ENCODE data around the gene RPS27. TPM values are rescaled to one million over a fixed set of nuclear protein-coding genes. Genes with fewer than 3 reads are reported as not detected.
"Not testable (repeated sequence)": the region's sequence is repeated elsewhere in the genome, so short reads cannot be mapped to it uniquely, and the experiment has no call there.

The RPS27 gene
- polyA plus RNA-seq, 3 donors = 4,186 to 7,443 (median 4,309) TPM

DNA sequence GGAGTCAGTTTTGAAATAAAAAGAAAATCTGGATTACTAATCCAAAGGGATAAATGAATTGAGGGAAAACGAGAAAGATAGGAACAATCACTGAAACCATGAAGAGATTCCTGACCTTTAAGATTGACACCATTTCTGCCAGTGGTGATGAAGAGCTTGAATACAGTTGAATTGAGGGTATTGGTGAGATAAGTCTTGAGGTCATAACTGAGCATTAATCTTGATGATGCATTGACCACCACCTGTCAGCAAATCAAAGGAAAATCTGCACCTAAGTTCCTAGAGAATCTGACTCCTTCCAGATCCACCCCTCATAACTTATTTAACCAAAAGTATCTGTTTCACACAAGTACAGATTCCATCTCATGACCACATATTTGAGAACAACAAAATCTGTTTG is 21.6 kb downstream of the RPS27 start:
- Histone ChIP-seq H3K9ac (ENCODE audit: insufficient read depth, low read length, poor library complexity, severe bottlenecking) (no peak overlapping the region), H3K4me3 (replicated peaks in 1 of 3; ENCODE audit: low read depth in 2 of 3, low read length in 3 of 3) (no peak overlapping the region), H3K79me2 (ENCODE audit: insufficient read depth, low read length) (no peaks in the 10 kb centered on the region), H4K20me1 (ENCODE audit: insufficient read depth, low read length) (no peaks in the 10 kb centered on the region), H2AFZ (ENCODE audit: insufficient read depth, low read depth, low read length, poor library complexity, severe bottlenecking) (no peak overlapping the region), H3K27me3 (ENCODE audit: control insufficient read depth in 2 of 2, insufficient read depth in 2 of 2, low read length in 2 of 2) (no peaks in the 10 kb centered on the region), H3K36me3 (replicated peaks in 1 of 2; ENCODE audit: control insufficient read depth in 1 of 2, insufficient read depth in 2 of 2, low read length in 2 of 2) (no peaks in the 10 kb centered on the region), H3K4me2 (replicated peaks; ENCODE audit: extremely low read depth, low read length, poor library complexity, severe bottlenecking) (no peak overlapping the region), H3K9me3 (replicated peaks in 1 of 2; ENCODE audit: control insufficient read depth in 1 of 2, insufficient read depth in 1 of 2, low read length in 2 of 2) (no peaks in the 10 kb centered on the region), H3K4me1 (ENCODE audit: control insufficient read depth in 1 of 2, insufficient read depth in 2 of 2, low read length in 2 of 2) (no peaks in the 10 kb centered on the region), H3K27ac (ENCODE audit: low read depth in 1 of 2, low read length in 2 of 2) (no peak overlapping the region)
- DNase-seq = no peak
- H3K4me3 Mint-ChIP-seq = no peak overlapping the region
- H3K36me3 Mint-ChIP-seq = no peaks in the 10 kb centered on the region
- H3K4me1 Mint-ChIP-seq = no peaks in the 10 kb centered on the region
- intact Hi-C loops (cut with micrococcal nuclease) = no loop called here
- peaks cover 0 to 3% (median 0%) of the 10 kb centered on the region in 7 donors for H3K9me3 Mint-ChIP-seq
- H3K27me3 Mint-ChIP-seq (ENCODE audit: low read depth in 3 of 3) = peaks cover 2 to 4% (median 2%) of the 10 kb centered on the region in 3 donors
- WGBS (ENCODE audit: insufficient coverage) = no CpG with 5 or more reads among the region's 1 CpG
- H3K27ac Mint-ChIP-seq = no peak overlapping the region
- TF ChIP-seq, protein P1, sequence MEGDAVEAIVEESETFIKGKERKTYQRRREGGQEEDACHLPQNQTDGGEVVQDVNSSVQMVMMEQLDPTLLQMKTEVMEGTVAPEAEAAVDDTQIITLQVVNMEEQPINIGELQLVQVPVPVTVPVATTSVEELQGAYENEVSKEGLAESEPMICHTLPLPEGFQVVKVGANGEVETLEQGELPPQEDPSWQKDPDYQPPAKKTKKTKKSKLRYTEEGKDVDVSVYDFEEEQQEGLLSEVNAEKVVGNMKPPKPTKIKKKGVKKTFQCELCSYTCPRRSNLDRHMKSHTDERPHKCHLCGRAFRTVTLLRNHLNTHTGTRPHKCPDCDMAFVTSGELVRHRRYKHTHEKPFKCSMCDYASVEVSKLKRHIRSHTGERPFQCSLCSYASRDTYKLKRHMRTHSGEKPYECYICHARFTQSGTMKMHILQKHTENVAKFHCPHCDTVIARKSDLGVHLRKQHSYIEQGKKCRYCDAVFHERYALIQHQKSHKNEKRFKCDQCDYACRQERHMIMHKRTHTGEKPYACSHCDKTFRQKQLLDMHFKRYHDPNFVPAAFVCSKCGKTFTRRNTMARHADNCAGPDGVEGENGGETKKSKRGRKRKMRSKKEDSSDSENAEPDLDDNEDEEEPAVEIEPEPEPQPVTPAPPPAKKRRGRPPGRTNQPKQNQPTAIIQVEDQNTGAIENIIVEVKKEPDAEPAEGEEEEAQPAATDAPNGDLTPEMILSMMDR (IDR thresholded peaks at IDR 0.05) = no peak

DNA sequence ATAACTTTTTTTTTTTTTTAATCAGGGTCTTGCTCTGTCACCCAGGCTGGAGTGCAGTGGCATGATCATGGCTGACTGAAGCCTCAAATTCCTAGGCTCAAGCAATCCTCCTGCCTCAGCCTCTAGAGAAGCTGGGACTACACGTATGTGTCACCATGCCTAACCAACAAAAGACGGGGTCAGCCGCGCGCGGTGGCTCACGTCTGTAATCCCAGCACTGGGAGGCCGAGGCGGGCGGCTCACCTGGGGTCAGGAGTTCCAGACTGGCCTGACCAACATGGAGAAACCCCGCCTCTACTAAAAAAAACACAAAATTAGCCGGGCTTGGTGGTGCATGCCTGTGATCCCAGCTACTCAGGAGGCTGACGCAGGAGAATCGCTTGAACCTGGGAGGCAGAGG is 22.0 kb downstream of the RPS27 start:
- not testable (repeated sequence) for H3K4me1 ChIP-seq (ENCODE audit: control insufficient read depth in 1 of 2, insufficient read depth in 2 of 2, low read length in 2 of 2)

More for the DNA sequence above, 22.0 kb downstream of the RPS27 start:
- H3K27me3 Mint-ChIP-seq (ENCODE audit: low read depth in 3 of 3); H3K4me2 ChIP-seq (replicated peaks; ENCODE audit: extremely low read depth, low read length, poor library complexity, severe bottlenecking); H3K79me2 ChIP-seq (ENCODE audit: insufficient read depth, low read length); H2AFZ ChIP-seq (ENCODE audit: insufficient read depth, low read depth, low read length, poor library complexity, severe bottlenecking); H3K4me3 ChIP-seq (replicated peaks in 1 of 3; ENCODE audit: low read depth in 2 of 3, low read length in 3 of 3); H3K27ac ChIP-seq (ENCODE audit: low read depth in 1 of 2, low read length in 2 of 2); H3K9ac ChIP-seq (ENCODE audit: insufficient read depth, low read length, poor library complexity, severe bottlenecking); H3K36me3 Mint-ChIP-seq; H3K4me1 Mint-ChIP-seq; H3K36me3 ChIP-seq (replicated peaks in 1 of 2; ENCODE audit: control insufficient read depth in 1 of 2, insufficient read depth in 2 of 2, low read length in 2 of 2); DNase-seq; intact Hi-C loops (cut with micrococcal nuclease); H3K9me3 ChIP-seq (replicated peaks in 1 of 2; ENCODE audit: control insufficient read depth in 1 of 2, insufficient read depth in 1 of 2, low read length in 2 of 2); H3K9me3 Mint-ChIP-seq; H4K20me1 ChIP-seq (ENCODE audit: insufficient read depth, low read length); H3K27ac Mint-ChIP-seq; H3K4me3 Mint-ChIP-seq; H3K27me3 ChIP-seq (ENCODE audit: control insufficient read depth in 2 of 2, insufficient read depth in 2 of 2, low read length in 2 of 2): not testable (repeated sequence)
- WGBS (ENCODE audit: insufficient coverage) = 92% methylated on average over 10 of the region's 14 CpGs

Data from CD14-positive monocyte (primary cell).